Measurements from ENCODE around the gene PARK7.

- TF ChIP-seq POLR2A (IDR thresholded peaks at IDR 0.05; ENCODE audit: low read depth, low read length) = no peak
- TF ChIP-seq POLR2AphosphoS5 (IDR thresholded peaks at IDR 0.05; ENCODE audit: low read depth, low read length) = no peak
Measured at GRCh38 chr1:7995437-7995836, 33.9 kb downstream of the PARK7 start.

All from GM12891 (cell line).